SU-DHL-6 (cell line): ENCODE measurements around the gene SLC9A9.

Source experiments
- H2AFZ ChIP-seq: fragments of 200-600 bp; sonication (generic); 2 replicates; pipeline ENCODE4 v1.6.1; 2014; ENCODE audit warnings: low read depth, mild to moderate bottlenecking, moderate library complexity, mixed read lengths, antibody characterized with exemption, low read length; ENCODE audit not compliant: severe bottlenecking
- H3F3A ChIP-seq: fragments of 200-600 bp; shearing (Covaris generic); 2 replicates; pipeline ENCODE4 v1.6.0; 2016; ENCODE audit warnings: antibody characterized with exemption, mild to moderate bottlenecking; ENCODE audit not compliant: insufficient read depth
- H3K27ac ChIP-seq: fragments of 200-600 bp; sonication (generic); 2 replicates; pipeline ENCODE4 v1.5.1; 2016; ENCODE audit warnings: low read depth, mild to moderate bottlenecking, low read length, moderate library complexity, mixed read lengths
- H3K27me3 ChIP-seq: fragments of 200-600 bp; sonication (generic), shearing (Covaris generic); 2 replicates; pipeline ENCODE4 v1.6.0; 2014; ENCODE audit warnings: mild to moderate bottlenecking, low read length
- H3K36me3 ChIP-seq: fragments of 200-600 bp; sonication (generic); 2 replicates; pipeline ENCODE4 v1.6.1; 2014; ENCODE audit warnings: mild to moderate bottlenecking, low read length, mixed read lengths
- H3K4me2 ChIP-seq: fragments of 300-600, 200-600 bp; shearing (Covaris generic), sonication (generic); 2 replicates; pipeline ENCODE4 v1.6.0; 2014; ENCODE audit warnings: low read length, low read depth, mild to moderate bottlenecking; ENCODE audit not compliant: poor library complexity, severe bottlenecking
- H3K4me3 ChIP-seq: fragments of 200-600 bp; sonication (generic); 2 replicates; pipeline ENCODE4 v1.5.1; 2014; ENCODE audit warnings: antibody characterized with exemption, low read length, mild to moderate bottlenecking, mixed read lengths; ENCODE audit not compliant: insufficient read depth, poor library complexity, severe bottlenecking
- H3K79me2 ChIP-seq: fragments of 200-600 bp; sonication (generic); 2 replicates; pipeline ENCODE4 v1.6.1; 2014; ENCODE audit warnings: mild to moderate bottlenecking, low read length, moderate library complexity; ENCODE audit not compliant: insufficient read depth
- H3K9ac ChIP-seq: fragments of 200-600 bp; sonication (generic); 2 replicates; pipeline ENCODE4 v1.7.0; 2014; ENCODE audit warnings: mild to moderate bottlenecking, low read length
- H3K9me2 ChIP-seq: fragments of 200-600 bp; sonication (generic); replicated peaks from 2 replicates; pipeline ENCODE4 v1.6.1; 2014; ENCODE audit warnings: low read length; ENCODE audit not compliant: insufficient read depth
- H3K9me3 ChIP-seq: fragments of 200-600 bp; sonication (generic); 2 replicates; pipeline ENCODE4 v1.6.1; 2014; ENCODE audit warnings: low read length, mixed read lengths; ENCODE audit not compliant: insufficient read depth
- H4K20me1 ChIP-seq: fragments of 200-600 bp; sonication (generic); 2 replicates; pipeline ENCODE4 v1.6.1; 2014; ENCODE audit warnings: low read depth, mild to moderate bottlenecking, antibody characterized with exemption, low read length, moderate library complexity, mixed read lengths
- CTCF ChIP-seq: fragments of 200-600 bp; sonication (generic); IDR thresholded peaks from one replicate; pipeline ENCODE4 v1.5.1; 2017; ENCODE audit warnings: antibody characterized with exemption, mild to moderate bottlenecking, low read length, moderate library complexity; ENCODE audit not compliant: insufficient read depth, poor library complexity, severe bottlenecking
- EZH2phosphoT487 ChIP-seq: fragments of 200-600 bp; sonication (generic), shearing (Covaris generic); conservative IDR thresholded peaks from 2 replicates; pipeline ENCODE4 v1.6.1; 2018; ENCODE audit warnings: mild to moderate bottlenecking, antibody characterized with exemption, low read length, moderate library complexity, mixed read lengths

The SLC9A9 gene

GRCh38 chr3:143895805-143896204, 47.5 kb upstream of the SLC9A9 start:
- TF ChIP-seq CTCF (no peak), EZH2phosphoT487 (no peak)
- Histone ChIP-seq H3F3A (no peaks in the 10 kb centered on the region), H4K20me1 (no peaks in the 10 kb centered on the region), H3K79me2 (no peaks in the 10 kb centered on the region), H3K36me3 (no peaks in the 10 kb centered on the region), H3K27ac (no peak overlapping the region), H3K27me3 (no peaks in the 10 kb centered on the region), H3K4me2 (no peak overlapping the region), H2AFZ (no peak overlapping the region), H3K9me2 (no peaks in the 10 kb centered on the region), H3K9me3 (no peaks in the 10 kb centered on the region), H3K9ac (no peak overlapping the region), H3K4me3 (no peak overlapping the region)

GRCh38 chr3:143888846-143889245, 40.6 kb upstream of the SLC9A9 start:
- Histone ChIP-seq H3K9me2 (no peaks in the 10 kb centered on the region), H3K9me3 (no peaks in the 10 kb centered on the region), H3F3A (no peaks in the 10 kb centered on the region), H3K79me2 (no peaks in the 10 kb centered on the region), H2AFZ (no peak overlapping the region), H3K27me3 (no peaks in the 10 kb centered on the region), H4K20me1 (no peaks in the 10 kb centered on the region), H3K27ac (no peak overlapping the region), H3K36me3 (no peaks in the 10 kb centered on the region), H3K9ac (no peak overlapping the region), H3K4me2 (no peak overlapping the region), H3K4me3 (no peak overlapping the region)
- TF ChIP-seq CTCF, result no peak
- TF ChIP-seq EZH2phosphoT487, result no peak

- no peak overlapping the region for H3K27ac ChIP-seq
- no peaks in the 10 kb centered on the region for H4K20me1 ChIP-seq
- H3K9me3 ChIP-seq, result no peaks in the 10 kb centered on the region
- H3K4me2 ChIP-seq, result no peak overlapping the region
- H3K4me3 ChIP-seq, result no peak overlapping the region
- H3F3A ChIP-seq, result no peaks in the 10 kb centered on the region
- H3K36me3 ChIP-seq, result no peaks in the 10 kb centered on the region
- no peaks in the 10 kb centered on the region for H3K27me3 ChIP-seq
- no peak overlapping the region for H3K9ac ChIP-seq
- H2AFZ ChIP-seq, result no peak overlapping the region
- H3K79me2 ChIP-seq, result no peaks in the 10 kb centered on the region
- H3K9me2 ChIP-seq, result no peaks in the 10 kb centered on the region
- TF ChIP-seq CTCF, result no peak
- TF ChIP-seq EZH2phosphoT487, result no peak
Measured at GRCh38 chr3:143888166-143888565, 39.9 kb upstream of the SLC9A9 start.
